ENCODE data around the gene CHST6.

The CHST6 gene

GRCh38 chr16:75483222-75483621 lies 12.0 kb downstream of the CHST6 start:
- H3K27me3 ChIP-seq (ENCODE audit: control insufficient read depth, insufficient read depth, low read length) = peaks cover 3% of the 10 kb centered on the region
- H3K4me3 ChIP-seq (ENCODE audit: low read length) = no peak overlapping the region
- no peaks in the 10 kb centered on the region for H3K36me3 ChIP-seq (ENCODE audit: insufficient read depth, low read length)
- H3K4me2 ChIP-seq (ENCODE audit: low read length) = no peak overlapping the region
- H3K9ac ChIP-seq (ENCODE audit: low read depth, low read length) = no peak overlapping the region
- H3K4me1 ChIP-seq (ENCODE audit: control insufficient read depth, insufficient read depth, low read length) = peaks cover 6% of the 10 kb centered on the region
- no peaks in the 10 kb centered on the region for H3K9me3 ChIP-seq (replicated peaks; ENCODE audit: low read length)

DNA sequence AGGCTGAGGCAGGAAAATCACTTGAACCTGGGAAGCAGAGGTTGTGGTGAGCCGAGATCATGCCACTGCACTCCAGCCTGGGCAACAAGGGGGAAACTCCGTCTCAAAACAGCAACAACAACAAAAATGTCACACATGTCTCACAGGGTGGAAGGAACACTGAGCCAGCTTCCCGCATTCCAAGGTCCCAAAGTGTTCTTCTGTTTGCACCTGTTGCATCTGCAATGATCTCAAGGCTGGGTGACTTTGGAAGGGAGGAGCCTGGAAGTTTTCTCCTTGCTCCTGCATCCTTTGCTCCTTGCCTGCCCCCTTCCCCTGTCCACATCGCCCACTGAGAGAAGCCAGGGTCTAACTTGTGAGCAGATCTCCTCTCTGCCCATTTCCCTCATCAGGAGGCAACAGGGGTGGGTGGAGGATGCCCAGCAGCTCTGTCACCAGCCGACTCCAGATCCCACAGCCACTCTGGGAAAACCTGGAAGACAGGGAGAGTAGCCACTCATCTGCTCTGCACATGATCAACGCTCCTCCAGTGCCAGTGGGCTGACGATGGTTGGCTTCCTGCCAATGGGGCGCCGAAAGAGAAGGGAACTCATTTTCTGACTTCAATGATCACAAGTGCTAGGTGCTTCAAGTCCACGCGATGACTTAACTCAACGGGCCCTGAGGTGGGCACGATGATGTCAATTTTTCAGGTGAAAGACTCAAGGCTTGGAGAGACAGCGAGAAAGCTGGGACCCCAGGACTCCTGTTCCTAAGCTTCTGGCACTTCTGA lies 12.6 kb downstream of the CHST6 start:
- H3K9me3 ChIP-seq (replicated peaks; ENCODE audit: low read length) = no peaks in the 10 kb centered on the region
- H3K4me1 ChIP-seq (ENCODE audit: control insufficient read depth, insufficient read depth, low read length) = peaks cover 6% of the 10 kb centered on the region
- H3K27me3 ChIP-seq (ENCODE audit: control insufficient read depth, insufficient read depth, low read length) = peaks cover 4% of the 10 kb centered on the region
- no peak overlapping the region for H3K4me3 ChIP-seq (ENCODE audit: low read length)
- H3K4me2 ChIP-seq (ENCODE audit: low read length) = no peak overlapping the region
- no peak overlapping the region for H3K9ac ChIP-seq (ENCODE audit: low read depth, low read length)
- H3K36me3 ChIP-seq (ENCODE audit: insufficient read depth, low read length) = no peaks in the 10 kb centered on the region

- H3K4me1 ChIP-seq (ENCODE audit: control insufficient read depth, insufficient read depth, low read length) = peaks cover 6% of the 10 kb centered on the region
- H3K4me3 ChIP-seq (ENCODE audit: low read length) = no peak overlapping the region
- H3K4me2 ChIP-seq (ENCODE audit: low read length) = no peak overlapping the region
- no peaks in the 10 kb centered on the region for H3K9me3 ChIP-seq (replicated peaks; ENCODE audit: low read length)
- no peaks in the 10 kb centered on the region for H3K36me3 ChIP-seq (ENCODE audit: insufficient read depth, low read length)
- H3K9ac ChIP-seq (ENCODE audit: low read depth, low read length) = no peak overlapping the region
- peaks cover 8% of the 10 kb centered on the region for H3K27me3 ChIP-seq (ENCODE audit: control insufficient read depth, insufficient read depth, low read length)
These were observed 13.8 kb downstream of the CHST6 start for GRCh38 chr16:75481475-75481874.

GRCh38 chr16:75479421-75479990 lies 15.7 kb downstream of the CHST6 start:
- no peak overlapping the region for H3K9ac ChIP-seq (ENCODE audit: low read depth, low read length)
- no peak overlapping the region for H3K4me2 ChIP-seq (ENCODE audit: low read length)
- peaks cover 8% of the 10 kb centered on the region for H3K27me3 ChIP-seq (ENCODE audit: control insufficient read depth, insufficient read depth, low read length)
- no peak overlapping the region for H3K4me3 ChIP-seq (ENCODE audit: low read length)
- H3K4me1 ChIP-seq (ENCODE audit: control insufficient read depth, insufficient read depth, low read length) = peaks cover 6% of the 10 kb centered on the region
- no peaks in the 10 kb centered on the region for H3K36me3 ChIP-seq (ENCODE audit: insufficient read depth, low read length)
- no peaks in the 10 kb centered on the region for H3K9me3 ChIP-seq (replicated peaks; ENCODE audit: low read length)

DNA sequence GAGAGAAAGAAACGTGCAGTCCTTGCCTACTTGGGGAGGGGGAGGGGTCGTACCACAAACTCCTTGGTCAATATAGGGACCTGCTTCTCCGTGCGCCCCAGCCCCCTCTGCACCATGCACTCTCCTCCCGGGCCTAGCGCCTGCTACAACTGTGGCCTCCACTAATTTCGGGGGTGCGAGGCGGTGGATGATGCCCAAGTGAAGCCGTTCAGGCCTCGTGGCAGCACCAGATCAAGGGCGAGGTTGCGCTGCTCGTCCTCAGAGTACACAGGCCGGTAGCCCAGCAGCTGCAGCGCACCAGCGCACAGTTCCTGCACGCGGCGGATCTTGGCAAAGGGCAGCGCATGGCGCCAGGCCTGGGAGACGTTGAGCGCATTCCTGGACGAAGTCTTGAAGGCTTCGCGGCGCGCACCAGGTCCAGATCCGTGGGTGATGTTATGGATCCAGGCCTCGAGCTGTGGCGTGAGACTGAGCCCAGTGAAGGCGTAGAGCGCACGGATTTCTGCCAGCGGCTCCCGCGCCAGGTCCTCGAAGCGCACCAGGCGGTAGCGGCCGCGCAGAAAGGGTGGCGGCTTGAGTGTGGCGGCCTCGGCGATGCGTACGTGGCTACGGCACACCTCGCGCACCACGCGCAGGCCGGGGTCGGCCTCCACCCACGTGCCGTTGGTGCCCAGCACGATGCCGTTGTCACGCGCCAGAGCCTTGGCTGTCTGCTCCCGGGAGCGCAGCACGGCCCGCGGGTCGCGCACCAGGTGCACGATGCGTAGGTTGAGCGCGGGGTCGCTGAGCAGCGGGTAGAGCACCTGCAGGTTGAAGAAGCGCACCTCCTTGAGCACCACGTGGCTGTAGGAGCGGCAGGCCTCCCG lies 16.5 kb downstream of the CHST6 start:
- no peak overlapping the region for H3K4me3 ChIP-seq (ENCODE audit: low read length)
- H3K4me1 ChIP-seq (ENCODE audit: control insufficient read depth, insufficient read depth, low read length) = peaks cover 6% of the 10 kb centered on the region
- no peaks in the 10 kb centered on the region for H3K9me3 ChIP-seq (replicated peaks; ENCODE audit: low read length)
- no peak overlapping the region for H3K4me2 ChIP-seq (ENCODE audit: low read length)
- H3K36me3 ChIP-seq (ENCODE audit: insufficient read depth, low read length) = no peaks in the 10 kb centered on the region
- H3K9ac ChIP-seq (ENCODE audit: low read depth, low read length) = no peak overlapping the region
- peaks cover 8% of the 10 kb centered on the region for H3K27me3 ChIP-seq (ENCODE audit: control insufficient read depth, insufficient read depth, low read length)

- Histone ChIP-seq H3K4me3 (ENCODE audit: low read length) (no peak overlapping the region), H3K27me3 (ENCODE audit: control insufficient read depth, insufficient read depth, low read length) (peaks cover 8% of the 10 kb centered on the region), H3K9me3 (replicated peaks; ENCODE audit: low read length) (no peaks in the 10 kb centered on the region), H3K4me1 (ENCODE audit: control insufficient read depth, insufficient read depth, low read length) (no peaks in the 10 kb centered on the region), H3K4me2 (ENCODE audit: low read length) (no peak overlapping the region), H3K36me3 (ENCODE audit: insufficient read depth, low read length) (no peaks in the 10 kb centered on the region), H3K9ac (ENCODE audit: low read depth, low read length) (no peak overlapping the region)
These were observed 17.4 kb downstream of the CHST6 start for GRCh38 chr16:75477680-75478473.

DNA sequence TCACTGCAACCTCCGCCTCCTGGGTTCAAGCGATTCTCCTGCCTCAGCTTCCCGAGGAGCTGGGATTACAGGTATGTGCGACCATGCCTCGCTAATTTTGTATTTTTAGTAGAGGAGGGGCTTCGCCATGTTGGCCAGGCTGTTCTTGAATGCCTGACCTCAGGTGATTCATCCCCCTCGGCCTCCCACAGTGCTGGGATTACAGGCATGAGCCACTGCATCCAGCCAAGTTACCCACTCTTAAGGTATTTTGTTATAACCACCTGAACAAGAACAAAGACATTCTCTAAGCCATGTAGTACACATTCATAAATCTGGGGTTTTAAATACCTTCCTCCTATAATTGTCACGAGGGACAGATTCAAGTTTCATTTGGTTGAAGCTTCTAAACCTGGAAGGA lies 18.4 kb downstream of the CHST6 start:
- H3K4me1 ChIP-seq (ENCODE audit: control insufficient read depth, insufficient read depth, low read length) = no peaks in the 10 kb centered on the region
- H3K9me3 ChIP-seq (replicated peaks; ENCODE audit: low read length) = no peaks in the 10 kb centered on the region
- no peak overlapping the region for H3K9ac ChIP-seq (ENCODE audit: low read depth, low read length)
- no peak overlapping the region for H3K4me2 ChIP-seq (ENCODE audit: low read length)
- H3K27me3 ChIP-seq (ENCODE audit: control insufficient read depth, insufficient read depth, low read length) = peaks cover 8% of the 10 kb centered on the region
- H3K36me3 ChIP-seq (ENCODE audit: insufficient read depth, low read length) = no peaks in the 10 kb centered on the region
- no peak overlapping the region for H3K4me3 ChIP-seq (ENCODE audit: low read length)

GRCh38 chr16:75475420-75475847 lies 19.8 kb downstream of the CHST6 start:
- peaks cover 8% of the 10 kb centered on the region for H3K27me3 ChIP-seq (ENCODE audit: control insufficient read depth, insufficient read depth, low read length)
- H3K36me3 ChIP-seq (ENCODE audit: insufficient read depth, low read length) = no peaks in the 10 kb centered on the region
- H3K4me1 ChIP-seq (ENCODE audit: control insufficient read depth, insufficient read depth, low read length) = no peaks in the 10 kb centered on the region
- no peaks in the 10 kb centered on the region for H3K9me3 ChIP-seq (replicated peaks; ENCODE audit: low read length)
- H3K4me2 ChIP-seq (ENCODE audit: low read length) = no peak overlapping the region
- H3K9ac ChIP-seq (ENCODE audit: low read depth, low read length) = no peak overlapping the region
- no peak overlapping the region for H3K4me3 ChIP-seq (ENCODE audit: low read length)

DNA sequence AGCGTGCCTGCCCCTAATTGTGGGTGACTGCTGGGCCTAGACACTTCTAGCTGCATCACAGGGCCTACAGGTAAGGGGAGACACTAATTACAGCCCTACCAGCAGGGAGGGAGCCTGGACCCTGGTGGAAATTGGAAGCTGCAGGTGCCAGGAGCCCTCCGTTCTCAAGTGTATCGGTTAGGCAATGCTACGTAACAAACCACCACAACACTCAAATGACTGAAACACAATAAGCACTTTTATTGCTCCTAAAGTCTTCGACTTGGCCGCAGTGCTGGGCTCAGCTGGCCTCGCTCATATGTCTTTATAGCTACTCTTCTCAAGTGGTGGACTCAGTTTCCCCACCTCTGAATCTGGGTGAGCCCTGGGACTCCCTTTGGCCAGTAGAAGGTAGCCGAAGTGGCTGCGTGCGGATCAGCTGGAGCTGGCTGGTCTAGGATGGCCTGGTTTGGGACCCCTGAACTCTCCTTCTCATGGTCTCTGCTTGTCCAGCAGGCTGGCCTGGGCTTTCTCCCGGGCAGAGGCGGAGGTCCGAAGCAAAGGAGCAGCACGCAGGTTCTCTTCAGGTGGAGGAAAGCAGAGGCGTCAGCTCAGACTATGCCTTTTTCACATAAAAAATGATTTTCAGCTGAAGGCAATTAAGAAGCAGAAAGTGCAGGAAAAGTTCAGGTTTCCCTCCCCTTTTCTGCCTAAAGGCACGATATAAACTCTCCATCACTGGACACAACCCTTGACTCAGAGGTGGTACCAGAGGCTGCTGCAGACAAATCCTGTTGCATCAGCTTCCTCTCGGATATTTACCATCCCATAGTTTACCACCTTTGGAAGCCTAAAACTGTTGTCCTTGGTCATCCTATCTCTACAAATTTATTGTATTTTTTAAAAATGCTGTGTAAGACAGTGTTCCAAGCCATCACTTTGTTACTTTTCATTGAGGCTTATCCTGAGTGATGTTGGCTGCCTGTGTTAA lies 22.0 kb downstream of the CHST6 start:
- H3K4me1 ChIP-seq (ENCODE audit: control insufficient read depth, insufficient read depth, low read length) = no peaks in the 10 kb centered on the region
- H3K27me3 ChIP-seq (ENCODE audit: control insufficient read depth, insufficient read depth, low read length) = peaks cover 5% of the 10 kb centered on the region
- H3K4me3 ChIP-seq (ENCODE audit: low read length) = no peak overlapping the region
- no peak overlapping the region for H3K4me2 ChIP-seq (ENCODE audit: low read length)
- H3K36me3 ChIP-seq (ENCODE audit: insufficient read depth, low read length) = no peaks in the 10 kb centered on the region
- H3K9me3 ChIP-seq (replicated peaks; ENCODE audit: low read length) = no peaks in the 10 kb centered on the region
- no peak overlapping the region for H3K9ac ChIP-seq (ENCODE audit: low read depth, low read length)

All from skeletal muscle satellite cell (primary cell).